HUES64 (cell line): Measurements from ENCODE around the gene PRLR.

Experiments
- H3K27ac ChIP-seq: 2 replicates; pipeline ENCODE4 v1.7.0; 2013; ENCODE audit warnings: low read depth, low read length, inconsistent platforms
- H3K27me3 ChIP-seq: 2 replicates; pipeline ENCODE4 v1.6.1; 2013; ENCODE audit warnings: mild to moderate bottlenecking, low read length; ENCODE audit not compliant: insufficient read depth
- H3K36me3 ChIP-seq: 2 replicates; pipeline ENCODE4 v1.6.1; 2013; ENCODE audit warnings: mild to moderate bottlenecking, low read length; ENCODE audit not compliant: insufficient read depth
- H3K4me1 ChIP-seq: 2 replicates; pipeline ENCODE4 v1.6.1; 2013; ENCODE audit warnings: mild to moderate bottlenecking, low read length, moderate library complexity; ENCODE audit not compliant: insufficient read depth
- H3K4me3 ChIP-seq: 2 replicates; pipeline ENCODE4 v1.5.1; 2013; ENCODE audit warnings: mild to moderate bottlenecking, low read length, moderate library complexity
- H3K9ac ChIP-seq: 2 replicates; pipeline ENCODE4 v1.6.1; 2013; ENCODE audit warnings: mild to moderate bottlenecking, low read depth, low read length
- H3K9me3 ChIP-seq: 2 replicates; pipeline ENCODE4 v1.6.1; 2013; ENCODE audit warnings: low read depth, low read length; ENCODE audit not compliant: insufficient read depth
- WGBS: fragments of 150-250, 120-280 bp; methylation state at CpG from one replicate; pipeline ENCODE4 v1.1.7; 2013; ENCODE audit warnings: missing lambda C conversion rate; 5-methylcytosine and 5-hydroxymethylcytosine counted together

The PRLR gene

GRCh38 chr5:35069188-35069587 is 161.1 kb downstream of the PRLR start:
- Histone ChIP-seq H3K27ac (no peak overlapping the region), H3K27me3 (no peaks in the 10 kb centered on the region), H3K4me3 (no peak overlapping the region), H3K36me3 (no peaks in the 10 kb centered on the region), H3K4me1 (no peaks in the 10 kb centered on the region), H3K9me3 (0 out of 2 replicates have a peak, but pooled peaks cover 3% of the 10 kb centered on the region), H3K9ac (no peak overlapping the region)
- 80% methylated on average over 1 of the region's 1 CpG for WGBS

- Histone ChIP-seq H3K4me1 (no peaks in the 10 kb centered on the region), H3K9me3 (no peaks in the 10 kb centered on the region), H3K36me3 (no peaks in the 10 kb centered on the region), H3K9ac (no peak overlapping the region), H3K27me3 (no peaks in the 10 kb centered on the region), H3K27ac (no peak overlapping the region), H3K4me3 (no peak overlapping the region)
- 94% methylated on average over 1 of the region's 2 CpGs for WGBS
Observed at GRCh38 chr5:35067985-35068384, 162.3 kb downstream of the PRLR start.

GRCh38 chr5:35066260-35066795 is 164.0 kb downstream of the PRLR start:
- WGBS: 92% methylated on average over 4 of the region's 5 CpGs
- Histone ChIP-seq H3K27me3 (no peaks in the 10 kb centered on the region), H3K9me3 (no peaks in the 10 kb centered on the region), H3K27ac (no peak overlapping the region), H3K9ac (no peak overlapping the region), H3K36me3 (no peaks in the 10 kb centered on the region), H3K4me1 (no peaks in the 10 kb centered on the region), H3K4me3 (no peak overlapping the region)

GRCh38 chr5:35063414-35063813 is 166.9 kb downstream of the PRLR start:
- H3K27me3 ChIP-seq: no peaks in the 10 kb centered on the region

GRCh38 chr5:35061211-35061770 is 169.0 kb downstream of the PRLR start:
- Histone ChIP-seq H3K36me3 (no peaks in the 10 kb centered on the region), H3K27ac (no peak overlapping the region), H3K27me3 (no peaks in the 10 kb centered on the region), H3K9ac (no peak overlapping the region), H3K4me1 (no peaks in the 10 kb centered on the region), H3K4me3 (no peak overlapping the region), H3K9me3 (no peaks in the 10 kb centered on the region)
- no CpG with 5 or more reads among the region's 2 CpGs for WGBS

More at GRCh38 chr5:35063414-35063813, 166.9 kb downstream of the PRLR start:
- Histone ChIP-seq H3K27ac (no peak overlapping the region), H3K9ac (no peak overlapping the region), H3K4me3 (no peak overlapping the region), H3K9me3 (no peaks in the 10 kb centered on the region), H3K36me3 (no peaks in the 10 kb centered on the region), H3K4me1 (no peaks in the 10 kb centered on the region)
- 94% methylated on average over 4 of the region's 4 CpGs for WGBS

GRCh38 chr5:35060236-35060635 is 170.1 kb downstream of the PRLR start:
- H3K4me3 ChIP-seq: no peak overlapping the region
- no peaks in the 10 kb centered on the region for H3K9me3 ChIP-seq
- WGBS: 90% methylated on average over 2 of the region's 2 CpGs
- H3K36me3 ChIP-seq: no peaks in the 10 kb centered on the region
- no peaks in the 10 kb centered on the region for H3K27me3 ChIP-seq
- H3K27ac ChIP-seq: no peak overlapping the region
- 0 out of 2 replicates have a peak, but pooled peaks cover 8% of the 10 kb centered on the region for H3K4me1 ChIP-seq
- H3K9ac ChIP-seq: no peak overlapping the region

GRCh38 chr5:35059251-35059650 is 171.0 kb downstream of the PRLR start:
- no peak overlapping the region for H3K9ac ChIP-seq
- H3K4me1 ChIP-seq: 0 out of 2 replicates have a peak, but pooled peaks cover 8% of the 10 kb centered on the region
- H3K9me3 ChIP-seq: no peaks in the 10 kb centered on the region
- no peaks in the 10 kb centered on the region for H3K27me3 ChIP-seq
- H3K27ac ChIP-seq: no peak overlapping the region
- no peak overlapping the region for H3K4me3 ChIP-seq
- no peaks in the 10 kb centered on the region for H3K36me3 ChIP-seq

- H3K9me3 ChIP-seq: no peaks in the 10 kb centered on the region
- 85% methylated on average over 3 of the region's 3 CpGs for WGBS
- no peak overlapping the region for H3K27ac ChIP-seq
- H3K27me3 ChIP-seq: no peaks in the 10 kb centered on the region
- H3K4me1 ChIP-seq: 0 out of 2 replicates have a peak, but pooled peaks cover 8% of the 10 kb centered on the region
- H3K4me3 ChIP-seq: no peak overlapping the region
- no peaks in the 10 kb centered on the region for H3K36me3 ChIP-seq
- H3K9ac ChIP-seq: no peak overlapping the region
Observed at GRCh38 chr5:35058374-35058788, 171.9 kb downstream of the PRLR start.

- no peak overlapping the region for H3K4me3 ChIP-seq
- 0 out of 2 replicates have a peak, but pooled peaks cover 8% of the 10 kb centered on the region for H3K4me1 ChIP-seq
- no peak overlapping the region for H3K27ac ChIP-seq
- H3K9me3 ChIP-seq: no peaks in the 10 kb centered on the region
- WGBS: 84% methylated on average over 1 of the region's 2 CpGs
- no peaks in the 10 kb centered on the region for H3K27me3 ChIP-seq
- no peak overlapping the region for H3K9ac ChIP-seq
- H3K36me3 ChIP-seq: no peaks in the 10 kb centered on the region
Observed at GRCh38 chr5:35056686-35057085, 173.6 kb downstream of the PRLR start.

- Histone ChIP-seq H3K36me3 (no peaks in the 10 kb centered on the region), H3K9ac (no peak overlapping the region), H3K27me3 (no peaks in the 10 kb centered on the region), H3K9me3 (no peaks in the 10 kb centered on the region), H3K4me1 (0 out of 2 replicates have a peak, but pooled peaks cover 8% of the 10 kb centered on the region), H3K27ac (no peak overlapping the region), H3K4me3 (no peak overlapping the region)
- WGBS: 98% methylated on average over 4 of the region's 4 CpGs
Observed at GRCh38 chr5:35052838-35053237, 177.4 kb downstream of the PRLR start.

- WGBS: 94% methylated on average over 3 of the region's 3 CpGs
- no peaks in the 10 kb centered on the region for H3K9me3 ChIP-seq
- no peaks in the 10 kb centered on the region for H3K27me3 ChIP-seq
- no peak overlapping the region for H3K27ac ChIP-seq
- no peaks in the 10 kb centered on the region for H3K36me3 ChIP-seq
- 0 out of 2 replicates have a peak, but pooled peaks cover 4% of the 10 kb centered on the region for H3K4me1 ChIP-seq
- H3K9ac ChIP-seq: no peak overlapping the region
- no peak overlapping the region for H3K4me3 ChIP-seq
Observed at GRCh38 chr5:35050541-35051126, 179.7 kb downstream of the PRLR start.
